HG03196 (cell line): ENCODE measurements around the gene CREB3.

Experiments used
- ATAC-seq: cut with Tn5 transposase; IDR thresholded peaks from one replicate; pipeline ENCODE4 v1.9.1; 2021; ENCODE audit not compliant: unreplicated experiment

Gene CREB3

GRCh38 chr9:35725362-35725761 lies 7.1 kb upstream of the CREB3 start:
- ATAC-seq = no peak

DNA sequence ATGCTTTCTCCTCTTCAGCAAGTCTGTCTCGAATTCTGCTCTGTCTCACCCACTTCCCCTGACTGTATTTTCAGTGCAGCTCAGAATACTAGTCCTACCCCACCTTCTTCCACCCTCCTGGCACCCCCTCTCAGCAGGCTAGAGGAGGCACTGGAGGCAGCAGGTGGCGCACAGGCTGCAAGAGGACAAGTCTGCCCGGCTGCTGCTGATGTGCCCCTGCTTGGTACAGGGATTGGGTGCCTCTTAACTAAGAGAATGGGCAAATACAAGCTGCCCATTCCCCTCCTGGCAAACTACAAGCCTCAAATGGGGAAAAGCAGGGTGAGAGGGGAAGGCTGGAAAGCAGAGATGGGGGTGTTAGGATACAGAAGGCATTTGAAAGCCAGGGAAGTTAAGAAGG lies 5.5 kb upstream of the CREB3 start:
- ATAC-seq = no peak

DNA sequence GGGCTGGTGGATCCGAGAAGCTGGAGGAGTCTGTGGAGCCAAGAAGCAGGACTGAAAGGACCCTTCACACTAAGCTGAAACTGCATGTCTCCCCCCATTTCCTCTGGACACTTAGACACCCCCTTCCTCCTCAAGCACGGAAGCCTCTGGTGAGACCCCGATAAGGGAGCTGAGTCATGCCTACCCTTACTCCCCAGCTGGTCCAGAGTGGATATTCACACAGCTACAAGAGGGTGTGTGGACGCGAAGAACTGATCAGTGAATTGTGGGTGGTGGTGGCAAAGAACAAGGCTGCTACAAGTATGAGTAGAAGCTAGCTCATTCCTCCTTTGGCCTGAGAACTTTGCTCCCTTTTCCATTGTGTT lies 4.8 kb upstream of the CREB3 start:
- no peak for ATAC-seq

GRCh38 chr9:35728041-35728971 lies 4.2 kb upstream of the CREB3 start:
- no peak for ATAC-seq

DNA sequence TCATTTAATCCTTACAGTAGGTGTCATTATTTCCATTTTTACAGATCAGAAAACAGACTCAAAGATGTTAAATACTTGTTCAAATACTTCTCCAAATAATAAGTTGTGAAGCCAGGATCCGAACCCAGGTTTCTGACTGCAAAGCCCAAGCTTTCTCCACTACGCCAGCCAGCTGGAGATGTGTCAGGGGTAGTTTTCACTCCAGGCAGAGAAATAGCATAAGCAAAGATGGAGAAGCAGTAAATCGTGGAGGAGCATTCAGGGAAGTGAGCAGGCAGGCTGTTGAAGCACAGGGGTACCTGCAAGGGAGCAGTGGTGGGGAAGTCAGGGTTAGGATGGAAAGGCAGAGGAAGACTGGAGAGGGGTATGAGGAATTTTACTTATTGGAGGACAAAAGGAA lies 3.4 kb upstream of the CREB3 start:
- ATAC-seq = no peak

GRCh38 chr9:35729700-35730485 lies 2.6 kb upstream of the CREB3 start:
- no peak for ATAC-seq

DNA sequence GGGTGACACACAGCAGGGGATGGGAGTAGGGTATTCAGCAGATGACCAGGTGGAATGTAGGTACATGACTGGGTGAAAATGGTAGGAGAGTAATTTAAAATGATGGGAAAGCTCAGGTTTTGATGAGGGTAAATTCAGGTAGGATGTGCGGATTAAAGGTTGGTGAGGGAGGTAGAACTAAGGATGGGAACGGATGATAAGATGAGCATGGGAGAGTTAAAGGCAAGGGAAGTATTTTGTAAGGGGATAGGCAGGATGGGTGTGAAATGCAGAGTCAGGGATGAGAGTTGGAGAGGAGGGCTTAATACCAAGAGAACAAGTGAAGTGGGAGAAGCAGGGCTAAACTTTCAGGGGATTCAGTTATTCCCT lies 2.0 kb upstream of the CREB3 start:
- ATAC-seq = no peak

GRCh38 chr9:35731415-35732184 lies 866 bp upstream of the CREB3 start:
- ATAC-seq = no peak

- no peak for ATAC-seq
Measured at GRCh38 chr9:35732800-35733541, 505 bp downstream of the CREB3 start.

GRCh38 chr9:35734096-35734495 lies 1.6 kb downstream of the CREB3 start:
- ATAC-seq = no peak

GRCh38 chr9:35736201-35736633 lies 3.8 kb downstream of the CREB3 start:
- ATAC-seq = no peak

DNA sequence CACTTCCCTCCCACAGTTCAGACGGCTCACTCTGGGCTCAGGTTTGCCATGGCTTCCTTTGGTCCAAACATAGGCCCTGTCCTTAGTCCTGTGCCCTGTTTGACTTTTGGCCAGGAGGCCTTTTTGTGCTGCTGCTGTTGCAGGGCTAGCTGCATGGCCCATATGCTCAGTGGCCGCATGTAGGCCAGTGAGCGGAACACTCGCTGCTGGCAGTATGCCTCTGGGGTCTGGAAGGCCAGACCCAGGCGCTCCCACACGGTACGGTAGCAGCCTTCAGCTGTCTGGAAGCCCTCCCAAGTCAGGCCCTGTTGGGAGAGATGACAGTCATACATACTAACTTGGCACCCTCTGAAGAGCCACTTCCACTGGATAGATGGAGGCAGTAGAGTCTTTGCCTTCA lies 4.7 kb downstream of the CREB3 start:
- no peak for ATAC-seq

DNA sequence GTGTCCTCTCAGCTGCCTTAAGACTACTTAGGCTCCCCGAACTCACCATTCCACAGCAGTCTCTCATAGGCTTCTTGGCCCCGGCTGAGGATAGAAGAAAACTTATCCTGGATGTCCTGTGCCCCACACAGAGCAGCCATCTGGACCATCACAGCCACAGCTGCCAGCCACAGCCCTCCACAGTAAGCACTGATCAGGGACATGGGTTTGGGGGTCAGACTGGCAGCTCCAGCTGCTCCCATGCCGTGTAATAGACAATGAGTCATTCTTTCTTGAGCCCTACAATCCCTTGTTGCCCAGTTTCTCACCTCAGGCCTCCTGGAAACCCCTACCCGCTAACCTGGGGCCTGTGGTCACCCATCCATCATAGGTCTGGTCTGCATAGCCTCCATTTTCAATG lies 5.7 kb downstream of the CREB3 start:
- no peak for ATAC-seq

DNA sequence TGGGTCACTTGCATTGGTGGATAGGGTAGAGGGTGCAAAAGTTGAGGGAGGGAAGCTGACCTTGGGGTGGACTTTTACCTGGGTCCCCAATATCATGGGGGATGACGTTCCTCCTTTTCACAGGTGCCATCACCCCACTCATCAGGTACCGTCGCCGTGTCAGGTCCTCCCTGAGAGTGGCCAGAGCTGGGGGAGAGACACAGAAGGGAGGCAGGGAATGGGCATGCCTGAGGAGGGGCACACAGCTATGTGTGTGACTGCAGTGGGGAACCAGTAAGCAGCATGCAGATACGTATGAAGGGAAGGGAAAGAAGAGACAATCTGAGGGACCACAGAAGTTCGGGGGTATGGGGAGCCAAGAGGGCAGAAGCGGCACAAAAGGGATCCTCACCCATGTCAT lies 6.5 kb downstream of the CREB3 start:
- no peak for ATAC-seq

DNA sequence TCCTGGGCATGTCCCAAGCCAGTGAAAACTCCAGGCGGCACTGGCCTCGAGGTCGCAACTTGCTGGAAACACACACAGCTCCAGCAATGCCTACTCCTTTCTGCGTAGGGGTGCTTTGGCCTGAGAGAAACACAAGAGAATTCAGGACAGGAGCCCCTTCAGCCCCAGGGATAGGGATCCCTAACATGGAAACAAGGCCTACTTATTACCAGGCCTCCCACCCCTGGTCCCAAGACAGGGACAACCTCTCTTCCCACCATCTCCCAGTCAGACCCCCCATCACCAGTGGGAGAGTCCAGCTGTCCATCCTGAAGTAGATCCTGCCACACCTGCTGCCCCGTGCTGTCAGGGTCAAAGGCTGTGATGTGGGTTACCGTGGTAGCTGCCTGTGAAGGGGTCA lies 7.8 kb downstream of the CREB3 start:
- ATAC-seq = no peak

- ATAC-seq = no peak
Measured at GRCh38 chr9:35741740-35742139, 9.3 kb downstream of the CREB3 start.

- no peak for ATAC-seq
Measured at GRCh38 chr9:35743452-35743851, 11.0 kb downstream of the CREB3 start.

- ATAC-seq = no peak
Measured at GRCh38 chr9:35743880-35744518, 11.5 kb downstream of the CREB3 start.

DNA sequence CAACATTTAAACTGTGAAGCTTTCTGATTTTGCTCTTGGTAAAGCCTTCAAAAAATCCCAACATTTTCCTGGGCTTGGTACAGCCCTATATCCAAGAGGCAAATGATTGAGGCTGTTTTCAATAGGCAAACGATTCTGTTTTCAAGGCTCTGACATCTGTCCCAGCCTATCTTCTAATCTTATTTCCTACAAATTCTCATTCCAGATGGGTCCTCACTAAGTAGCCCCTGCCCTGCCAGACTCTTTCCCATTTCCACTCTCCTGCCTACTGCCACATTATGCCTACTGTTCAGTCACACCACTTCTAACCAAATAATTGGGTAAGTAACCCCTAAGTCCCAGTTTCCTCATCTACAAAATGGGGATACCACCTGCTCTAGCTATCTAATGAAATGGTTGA lies 13.1 kb downstream of the CREB3 start:
- no peak for ATAC-seq

DNA sequence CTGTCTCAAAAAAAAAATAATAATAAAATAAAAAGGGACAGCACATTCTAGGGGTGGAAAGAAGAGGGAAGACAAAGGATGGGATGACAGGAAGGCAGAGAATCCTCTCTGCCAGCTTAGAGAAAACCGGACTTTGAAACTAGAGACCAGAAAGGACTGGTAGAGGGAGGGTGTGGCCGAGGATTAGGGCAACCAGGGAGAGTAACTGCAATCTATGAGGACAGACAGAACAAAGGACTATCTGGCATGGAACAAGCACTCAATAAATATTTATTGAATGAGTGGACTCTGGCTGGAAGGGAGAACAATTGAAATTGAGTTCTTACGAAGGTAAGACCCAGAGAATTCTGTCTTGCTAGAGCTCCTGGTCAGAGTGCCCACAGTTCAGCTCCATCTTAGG lies 14.1 kb downstream of the CREB3 start:
- no peak for ATAC-seq
